ENCODE results near the gene SDSL.

- TF ChIP-seq CTCF (IDR thresholded peaks at IDR 0.05), result peak; percentile 37
- TF ChIP-seq EZH2 (IDR thresholded peaks at IDR 0.05), result no peak
Measured at GRCh38 chr12:113464852-113465719, 42.9 kb downstream of the SDSL start.

All from neural progenitor cell (in vitro differentiated cells).